NT2/D1 (cell line): ENCODE results near the gene CHURC1.
"Not testable (repeated sequence)": the region's sequence is repeated elsewhere in the genome, so short reads cannot be mapped to it uniquely, and the experiment has no call there.

ENCODE experiments used
- SUZ12 ChIP-seq: IDR thresholded peaks from 2 replicates; pipeline ENCODE4 v1.6.1; 2011; ENCODE audit not compliant: insufficient read length, insufficient read depth; ENCODE audit errors: extremely low read depth
- YY1 ChIP-seq: IDR thresholded peaks from 2 replicates; pipeline ENCODE4 v1.6.1; 2011; ENCODE audit not compliant: insufficient read length, insufficient read depth

GRCh38 chr14:64913477-64913876 lies 778 bp upstream of the CHURC1 start:
- TF ChIP-seq SUZ12, YY1: not testable (repeated sequence)
